ENCODE results near the gene A2ML1.
A peak's percentile ranks its signal among the peaks of the same experiment; 100 is the strongest.
"Not testable (repeated sequence)": the region's sequence is repeated elsewhere in the genome, so short reads cannot be mapped to it uniquely, and the experiment has no call there.

Gene A2ML1

DNA sequence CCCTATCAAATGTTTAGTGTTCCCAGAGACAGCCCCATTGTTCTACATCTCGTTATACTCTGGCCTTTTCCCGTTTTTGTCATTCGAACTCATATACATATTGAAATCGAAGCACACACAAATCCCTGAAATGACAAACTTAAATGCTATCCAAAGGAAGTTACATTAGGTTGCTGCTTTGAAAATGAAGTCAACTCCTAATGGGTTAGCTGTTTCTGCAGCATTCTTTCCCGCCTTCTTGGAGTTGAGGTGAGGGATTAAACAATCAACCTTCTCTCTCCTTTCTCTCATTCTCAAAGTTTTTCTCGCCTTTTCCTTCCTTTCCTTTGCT, 91.2 kb downstream of the A2ML1 start:
- Histone ChIP-seq H3K4me1 (ENCODE audit: control insufficient read depth in 5 of 5, insufficient read depth in 5 of 5, low read length in 5 of 5) (peaks cover 4 to 21% (median 18%) of the 10 kb centered on the region in 5 donors), H3K27ac (ENCODE audit: low read depth, low read length) (peak overlapping the region; percentile 71), H3K9ac (ENCODE audit: low read length in 5 of 5) (peak overlapping the region; percentile 36 to 81 (median 71)), H3K36me3 (ENCODE audit: control insufficient read depth in 5 of 5, insufficient read depth in 5 of 5, low read length in 5 of 5) (peaks cover 0 to 4% (median 0%) of the 10 kb centered on the region in 5 donors), H3K4me3 (ENCODE audit: low read depth in 1 of 5, low read length in 5 of 5) (peak overlapping the region; percentile 67 to 94 (median 80)), H3K9me3 (ENCODE audit: control insufficient read depth in 5 of 5, low read length in 5 of 5) (no peaks in the 10 kb centered on the region), H3K27me3 (ENCODE audit: control insufficient read depth in 5 of 5, insufficient read depth in 4 of 5, low read length in 5 of 5) (no peaks in the 10 kb centered on the region)

DNA sequence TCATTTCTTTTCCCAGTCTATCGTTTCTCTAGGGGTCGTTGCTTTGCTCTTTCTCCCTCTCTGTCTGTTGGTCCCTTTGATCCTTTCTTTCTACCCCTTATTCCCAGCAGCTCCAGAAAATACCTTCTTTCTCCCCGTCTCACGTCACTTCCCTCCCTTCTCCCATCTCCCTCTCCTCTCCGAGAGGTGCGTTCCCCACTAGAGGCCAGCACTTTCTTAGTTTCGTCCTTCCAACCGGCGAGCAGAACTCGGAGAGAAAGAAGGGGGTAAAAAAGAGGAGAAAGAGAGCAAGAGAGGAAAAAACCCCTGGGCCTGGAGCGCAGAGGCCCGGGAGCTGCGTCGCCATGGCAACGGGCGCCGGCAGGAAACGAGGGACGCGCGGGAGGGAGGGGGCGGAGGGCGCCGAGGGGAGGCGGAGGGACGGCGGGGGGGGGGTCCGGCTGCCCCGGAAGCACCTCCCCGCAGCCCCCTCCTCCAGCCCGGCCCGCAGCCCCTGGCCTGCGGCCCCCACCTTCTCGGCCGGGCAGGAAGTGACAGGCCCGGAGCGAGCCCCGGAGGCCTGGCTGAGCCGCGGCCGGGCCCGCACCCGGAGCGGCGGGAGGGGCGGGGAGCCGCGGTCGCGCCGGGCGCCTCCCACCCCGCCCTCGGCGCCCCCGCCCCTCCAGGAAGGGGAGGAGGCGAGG, 91.8 kb downstream of the A2ML1 start, which contains the start of gene PHC1:
TSS of gene PHC1 (plus strand) at position 477 of the 683 bp plus-strand sequence. CDS start 3,169 bp downstream, outside the sequence.
- H3K9me3 ChIP-seq (ENCODE audit: control insufficient read depth in 5 of 5, low read length in 5 of 5); H3K27me3 ChIP-seq (ENCODE audit: control insufficient read depth in 5 of 5, insufficient read depth in 4 of 5, low read length in 5 of 5); H3K36me3 ChIP-seq (ENCODE audit: control insufficient read depth in 5 of 5, insufficient read depth in 5 of 5, low read length in 5 of 5): not testable (repeated sequence)
- Histone ChIP-seq H3K9ac (ENCODE audit: low read length in 5 of 5) (peak within 1 kb of the TSS; percentile 36 to 81 (median 79)), H3K4me3 (ENCODE audit: low read depth in 1 of 5, low read length in 5 of 5) (peak within 1 kb of the TSS; percentile 79 to 96 (median 80)), H3K4me1 (ENCODE audit: control insufficient read depth in 5 of 5, insufficient read depth in 5 of 5, low read length in 5 of 5) (peaks cover 4 to 21% (median 18%) of the 10 kb centered on the region in 5 donors), H3K27ac (ENCODE audit: low read depth, low read length) (peak within 1 kb of the TSS; percentile 71)

DNA sequence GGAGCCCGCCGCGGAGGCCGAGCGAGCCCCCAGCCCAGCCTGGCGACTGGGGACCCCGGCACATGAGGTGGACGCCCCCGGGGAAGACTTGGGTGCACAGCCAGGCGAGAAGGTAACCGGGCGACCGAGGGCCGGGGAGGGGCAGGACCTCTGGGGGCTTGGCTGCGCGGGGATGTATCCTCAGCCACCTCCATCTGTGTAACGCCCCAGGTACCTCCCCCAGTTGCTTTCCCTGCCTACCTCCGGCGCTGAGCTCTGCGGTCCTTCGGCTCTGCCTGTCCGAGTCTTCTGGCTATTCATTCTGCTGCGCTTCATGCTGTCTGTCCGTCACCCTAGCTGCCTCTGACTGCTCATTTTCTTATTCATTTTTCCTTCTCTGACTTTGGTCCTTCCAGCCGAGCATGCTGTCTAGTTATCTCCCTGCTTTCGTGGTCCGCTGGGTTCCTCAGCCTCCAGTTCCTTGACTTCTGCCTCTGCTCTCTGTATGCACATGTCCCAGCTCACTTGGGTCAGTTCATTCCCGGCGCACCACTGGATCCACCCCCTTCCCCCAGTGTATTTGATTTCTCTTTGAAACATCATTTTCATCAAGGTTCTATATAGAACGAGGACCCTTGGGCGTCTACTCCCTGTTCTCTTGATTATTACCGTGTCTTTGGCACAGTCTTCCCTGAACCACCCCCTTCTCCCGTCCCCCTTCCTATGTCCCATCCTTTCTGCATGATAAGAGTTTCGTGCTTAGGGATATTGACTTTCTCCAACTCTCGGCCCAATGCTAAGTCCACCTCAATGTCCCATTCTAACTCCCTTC, 92.5 kb downstream of the A2ML1 start:
- Histone ChIP-seq H3K36me3 (ENCODE audit: control insufficient read depth in 5 of 5, insufficient read depth in 5 of 5, low read length in 5 of 5) (peaks cover 0 to 11% (median 4%) of the 10 kb centered on the region in 5 donors), H3K4me3 (ENCODE audit: low read depth in 1 of 5, low read length in 5 of 5) (peak overlapping the region; percentile 79 to 96 (median 80)), H3K27ac (ENCODE audit: low read depth, low read length) (peak overlapping the region; percentile 48), H3K4me1 (ENCODE audit: control insufficient read depth in 5 of 5, insufficient read depth in 5 of 5, low read length in 5 of 5) (peaks cover 4 to 21% (median 18%) of the 10 kb centered on the region in 5 donors), H3K27me3 (ENCODE audit: control insufficient read depth in 5 of 5, insufficient read depth in 4 of 5, low read length in 5 of 5) (no peaks in the 10 kb centered on the region), H3K9me3 (ENCODE audit: control insufficient read depth in 5 of 5, low read length in 5 of 5) (no peaks in the 10 kb centered on the region), H3K9ac (ENCODE audit: low read length in 5 of 5) (peak overlapping the region; percentile 2 to 80 (median 76))

DNA sequence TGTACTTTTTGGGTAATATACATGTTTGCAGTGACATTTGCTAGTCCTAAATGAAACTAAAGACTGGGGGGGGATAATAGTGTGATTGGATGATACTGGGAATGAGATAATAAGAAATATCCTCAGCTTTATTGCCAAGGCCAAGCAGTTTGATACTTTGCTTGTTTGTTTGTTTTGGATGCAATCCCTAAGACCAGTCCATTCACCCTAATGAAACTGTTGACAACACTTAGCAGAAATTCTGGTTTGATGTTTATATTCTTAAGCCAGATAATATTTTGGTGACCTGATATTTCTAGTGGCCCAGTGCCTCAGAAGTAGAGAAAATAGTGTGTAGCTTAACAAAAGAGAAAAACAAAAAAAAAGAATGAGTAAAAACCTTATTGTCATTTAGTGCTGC, 93.7 kb downstream of the A2ML1 start:
- peaks cover 4 to 21% (median 18%) of the 10 kb centered on the region in 5 donors for H3K4me1 ChIP-seq (ENCODE audit: control insufficient read depth in 5 of 5, insufficient read depth in 5 of 5, low read length in 5 of 5)
- H3K9ac ChIP-seq (ENCODE audit: low read length in 5 of 5): no peak overlapping the region
- H3K9me3 ChIP-seq (ENCODE audit: control insufficient read depth in 5 of 5, low read length in 5 of 5): no peaks in the 10 kb centered on the region
- H3K36me3 ChIP-seq (ENCODE audit: control insufficient read depth in 5 of 5, insufficient read depth in 5 of 5, low read length in 5 of 5): peaks cover 0 to 16% (median 6%) of the 10 kb centered on the region in 5 donors
- no peak overlapping the region for H3K27ac ChIP-seq (ENCODE audit: low read depth, low read length)
- no peaks in the 10 kb centered on the region for H3K27me3 ChIP-seq (ENCODE audit: control insufficient read depth in 5 of 5, insufficient read depth in 4 of 5, low read length in 5 of 5)
- no peak overlapping the region for H3K4me3 ChIP-seq (ENCODE audit: low read depth in 1 of 5, low read length in 5 of 5)

DNA sequence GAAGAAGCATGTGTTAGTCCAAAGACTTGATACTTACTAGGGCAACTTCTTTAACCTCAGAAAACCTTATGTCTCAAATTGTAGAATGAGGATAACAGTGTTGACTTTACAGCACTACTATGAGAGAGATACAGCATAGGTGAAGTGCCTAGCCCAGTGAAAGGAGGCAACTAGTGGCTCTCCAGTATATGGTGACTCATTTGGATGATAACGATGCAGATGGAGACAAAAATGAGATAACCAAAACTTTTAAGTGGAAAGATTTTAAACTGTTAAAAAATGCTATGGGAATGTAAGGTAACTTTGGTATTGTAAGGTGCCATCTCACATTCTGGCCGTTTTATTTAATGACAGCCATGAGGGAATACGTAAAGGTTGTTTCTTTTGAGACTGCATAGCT, 94.6 kb downstream of the A2ML1 start:
- H3K27ac ChIP-seq (ENCODE audit: low read depth, low read length): no peak overlapping the region
- no peak overlapping the region for H3K4me3 ChIP-seq (ENCODE audit: low read depth in 1 of 5, low read length in 5 of 5)
- no peak overlapping the region for H3K9ac ChIP-seq (ENCODE audit: low read length in 5 of 5)
- H3K9me3 ChIP-seq (ENCODE audit: control insufficient read depth in 5 of 5, low read length in 5 of 5): no peaks in the 10 kb centered on the region
- no peaks in the 10 kb centered on the region for H3K27me3 ChIP-seq (ENCODE audit: control insufficient read depth in 5 of 5, insufficient read depth in 4 of 5, low read length in 5 of 5)
- H3K36me3 ChIP-seq (ENCODE audit: control insufficient read depth in 5 of 5, insufficient read depth in 5 of 5, low read length in 5 of 5): peaks cover 0 to 24% (median 9%) of the 10 kb centered on the region in 5 donors
- peaks cover 4 to 21% (median 18%) of the 10 kb centered on the region in 5 donors for H3K4me1 ChIP-seq (ENCODE audit: control insufficient read depth in 5 of 5, insufficient read depth in 5 of 5, low read length in 5 of 5)

DNA sequence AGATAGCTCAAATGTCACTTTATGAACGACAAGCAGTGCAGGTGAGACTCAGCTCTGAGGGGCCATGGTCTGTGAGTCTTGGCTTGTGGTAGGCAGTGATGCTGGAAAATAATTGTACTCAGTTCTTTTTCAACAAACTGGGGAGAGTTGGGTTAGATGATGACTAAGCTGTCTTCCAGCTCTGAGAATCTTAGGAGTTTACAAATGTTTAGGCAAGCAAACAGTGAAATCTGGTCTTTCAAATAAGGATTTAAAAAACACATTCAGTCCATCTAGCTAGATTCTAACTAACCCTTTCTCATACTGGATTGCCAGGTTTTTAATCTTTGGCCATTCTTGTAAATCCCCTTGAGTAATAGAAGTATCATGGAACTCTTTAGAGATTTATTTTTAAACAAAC, 95.3 kb downstream of the A2ML1 start:
- Histone ChIP-seq H3K9me3 (ENCODE audit: control insufficient read depth in 5 of 5, low read length in 5 of 5) (no peaks in the 10 kb centered on the region), H3K4me3 (ENCODE audit: low read depth in 1 of 5, low read length in 5 of 5) (no peak overlapping the region), H3K27ac (ENCODE audit: low read depth, low read length) (no peak overlapping the region), H3K36me3 (ENCODE audit: control insufficient read depth in 5 of 5, insufficient read depth in 5 of 5, low read length in 5 of 5) (peaks cover 0 to 31% (median 16%) of the 10 kb centered on the region in 5 donors), H3K27me3 (ENCODE audit: control insufficient read depth in 5 of 5, insufficient read depth in 4 of 5, low read length in 5 of 5) (no peaks in the 10 kb centered on the region), H3K9ac (ENCODE audit: low read length in 5 of 5) (no peak overlapping the region), H3K4me1 (ENCODE audit: control insufficient read depth in 5 of 5, insufficient read depth in 5 of 5, low read length in 5 of 5) (peaks cover 4 to 21% (median 18%) of the 10 kb centered on the region in 5 donors)

DNA sequence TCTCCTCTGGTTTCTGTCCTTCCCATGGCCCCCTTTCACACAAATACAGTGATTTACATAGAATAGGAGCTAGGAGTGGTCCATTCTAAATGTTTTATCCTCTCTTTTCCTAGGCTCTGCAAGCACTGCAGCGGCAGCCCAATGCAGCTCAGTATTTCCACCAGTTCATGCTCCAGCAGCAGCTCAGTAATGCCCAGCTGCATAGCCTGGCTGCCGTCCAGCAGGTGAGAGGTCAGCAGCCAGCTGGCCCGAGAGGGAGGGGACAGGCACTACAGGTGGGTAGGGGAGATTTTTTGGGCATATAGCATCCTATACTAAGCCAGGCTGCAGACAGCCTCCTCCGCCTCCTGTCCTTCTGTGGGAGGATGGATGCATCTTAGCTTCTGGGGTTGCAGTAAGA, 97.2 kb downstream of the A2ML1 start:
- H3K36me3 ChIP-seq (ENCODE audit: control insufficient read depth in 5 of 5, insufficient read depth in 5 of 5, low read length in 5 of 5): peaks cover 4 to 37% (median 16%) of the 10 kb centered on the region in 5 donors
- not testable (repeated sequence) for H3K9me3 ChIP-seq (ENCODE audit: control insufficient read depth in 5 of 5, low read length in 5 of 5); H3K27me3 ChIP-seq (ENCODE audit: control insufficient read depth in 5 of 5, insufficient read depth in 4 of 5, low read length in 5 of 5); H3K4me3 ChIP-seq (ENCODE audit: low read depth in 1 of 5, low read length in 5 of 5); H3K27ac ChIP-seq (ENCODE audit: low read depth, low read length); H3K9ac ChIP-seq (ENCODE audit: low read length in 5 of 5); H3K4me1 ChIP-seq (ENCODE audit: control insufficient read depth in 5 of 5, insufficient read depth in 5 of 5, low read length in 5 of 5)

DNA sequence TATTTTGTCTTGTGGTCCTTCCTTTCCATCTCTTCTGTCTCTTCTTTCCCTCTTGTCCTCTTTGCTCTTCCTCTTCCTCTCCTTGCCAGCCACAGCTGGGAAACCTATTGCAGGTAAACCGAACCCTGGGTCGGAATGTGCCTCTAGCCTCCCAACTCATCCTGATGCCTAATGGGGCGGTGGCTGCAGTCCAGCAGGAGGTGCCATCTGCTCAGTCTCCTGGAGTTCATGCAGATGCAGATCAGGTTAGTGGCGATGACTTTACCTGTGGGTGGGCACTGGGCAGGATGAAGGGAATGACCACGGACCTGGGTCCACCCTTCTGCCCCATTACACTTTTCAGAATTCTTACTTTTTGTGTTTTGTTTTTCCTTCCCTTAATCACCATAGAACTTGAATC, 100.1 kb downstream of the A2ML1 start:
- no peaks in the 10 kb centered on the region for H3K4me1 ChIP-seq (ENCODE audit: control insufficient read depth in 5 of 5, insufficient read depth in 5 of 5, low read length in 5 of 5)
- no peaks in the 10 kb centered on the region for H3K27me3 ChIP-seq (ENCODE audit: control insufficient read depth in 5 of 5, insufficient read depth in 4 of 5, low read length in 5 of 5)
- peaks cover 7 to 37% (median 21%) of the 10 kb centered on the region in 5 donors for H3K36me3 ChIP-seq (ENCODE audit: control insufficient read depth in 5 of 5, insufficient read depth in 5 of 5, low read length in 5 of 5)
- no peak overlapping the region for H3K9ac ChIP-seq (ENCODE audit: low read length in 5 of 5)
- no peak overlapping the region for H3K27ac ChIP-seq (ENCODE audit: low read depth, low read length)
- no peaks in the 10 kb centered on the region for H3K9me3 ChIP-seq (ENCODE audit: control insufficient read depth in 5 of 5, low read length in 5 of 5)
- no peak overlapping the region for H3K4me3 ChIP-seq (ENCODE audit: low read depth in 1 of 5, low read length in 5 of 5)

All from subcutaneous abdominal adipose tissue (tissue), 5 donors.